ENCODE measurements around the gene TVP23B.
"Not testable (repeated sequence)": the region's sequence is repeated elsewhere in the genome, so short reads cannot be mapped to it uniquely, and the experiment has no call there.

- TF ChIP-seq CTCF, POLR2A (IDR thresholded peaks at IDR 0.05): not testable (repeated sequence)
Observed at GRCh38 chr17:18750242-18750641, 30.7 kb upstream of the TVP23B start.
